ENCODE data around the gene PRKG1.

Gene PRKG1

GRCh38 chr10:51843966-51844365 is 769.7 kb downstream of the PRKG1 start:
- Histone ChIP-seq H3K9me2 (replicated peaks; ENCODE audit: control insufficient read depth, low read length) (no peaks in the 10 kb centered on the region), H3K27ac (ENCODE audit: low read depth, low read length) (no peak overlapping the region), H3K4me1 (ENCODE audit: control insufficient read depth, low read length) (no peaks in the 10 kb centered on the region), H3K79me2 (ENCODE audit: control insufficient read depth, low read length) (no peaks in the 10 kb centered on the region), H3K36me3 (ENCODE audit: control insufficient read depth, low read length) (no peaks in the 10 kb centered on the region), H3K4me2 (ENCODE audit: low read length) (no peak overlapping the region), H3K9me3 (ENCODE audit: control insufficient read depth, insufficient read depth, low read length) (no peaks in the 10 kb centered on the region), H3K4me3 (ENCODE audit: low read length) (no peak overlapping the region), H4K20me1 (ENCODE audit: control insufficient read depth, insufficient read depth, low read depth, low read length) (no peaks in the 10 kb centered on the region), H3K27me3 (ENCODE audit: control insufficient read depth, low read length) (no peaks in the 10 kb centered on the region), H3F3A (ENCODE audit: control insufficient read depth, insufficient read depth) (no peaks in the 10 kb centered on the region)
- no peak for TF ChIP-seq EZH2phosphoT487 (IDR thresholded peaks at IDR 0.05; ENCODE audit: borderline replicate concordance, low read length)
- TF ChIP-seq, protein P1, sequence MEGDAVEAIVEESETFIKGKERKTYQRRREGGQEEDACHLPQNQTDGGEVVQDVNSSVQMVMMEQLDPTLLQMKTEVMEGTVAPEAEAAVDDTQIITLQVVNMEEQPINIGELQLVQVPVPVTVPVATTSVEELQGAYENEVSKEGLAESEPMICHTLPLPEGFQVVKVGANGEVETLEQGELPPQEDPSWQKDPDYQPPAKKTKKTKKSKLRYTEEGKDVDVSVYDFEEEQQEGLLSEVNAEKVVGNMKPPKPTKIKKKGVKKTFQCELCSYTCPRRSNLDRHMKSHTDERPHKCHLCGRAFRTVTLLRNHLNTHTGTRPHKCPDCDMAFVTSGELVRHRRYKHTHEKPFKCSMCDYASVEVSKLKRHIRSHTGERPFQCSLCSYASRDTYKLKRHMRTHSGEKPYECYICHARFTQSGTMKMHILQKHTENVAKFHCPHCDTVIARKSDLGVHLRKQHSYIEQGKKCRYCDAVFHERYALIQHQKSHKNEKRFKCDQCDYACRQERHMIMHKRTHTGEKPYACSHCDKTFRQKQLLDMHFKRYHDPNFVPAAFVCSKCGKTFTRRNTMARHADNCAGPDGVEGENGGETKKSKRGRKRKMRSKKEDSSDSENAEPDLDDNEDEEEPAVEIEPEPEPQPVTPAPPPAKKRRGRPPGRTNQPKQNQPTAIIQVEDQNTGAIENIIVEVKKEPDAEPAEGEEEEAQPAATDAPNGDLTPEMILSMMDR (IDR thresholded peaks at IDR 0.05; ENCODE audit: low read depth, low read length, poor library complexity, severe bottlenecking) = no peak

DNA sequence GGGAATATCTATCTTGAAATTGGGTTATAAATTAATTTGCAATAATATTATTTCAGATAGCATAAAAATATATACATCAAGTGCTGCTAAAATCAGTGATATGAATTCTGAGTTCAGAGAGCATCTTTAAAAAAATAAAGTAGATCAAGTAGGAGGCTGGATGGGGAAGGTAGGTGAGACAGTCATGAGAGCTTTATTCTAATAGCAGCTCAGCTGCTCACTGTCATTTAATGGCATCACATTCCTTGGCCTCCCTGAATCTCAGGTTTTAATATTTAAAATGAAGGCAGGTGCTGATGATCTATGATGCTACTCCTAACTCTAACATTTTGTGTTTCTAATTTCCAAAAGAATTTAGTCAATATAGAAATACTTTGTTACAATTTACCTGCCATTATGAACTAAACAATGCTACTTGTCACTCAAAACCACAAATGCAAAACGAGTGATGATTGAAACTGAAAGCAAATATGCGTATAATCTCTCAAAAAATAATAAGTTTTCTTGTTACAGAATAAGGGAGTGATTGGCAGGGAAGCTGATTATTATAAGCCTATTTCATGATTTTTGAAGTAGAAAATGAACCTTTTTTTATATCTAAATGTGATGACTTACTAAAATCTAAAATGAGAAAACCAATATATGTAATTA is 772.7 kb downstream of the PRKG1 start:
- Histone ChIP-seq H3K9me3 (ENCODE audit: control insufficient read depth, insufficient read depth, low read length) (no peaks in the 10 kb centered on the region), H4K20me1 (ENCODE audit: control insufficient read depth, insufficient read depth, low read depth, low read length) (no peaks in the 10 kb centered on the region), H3K4me2 (ENCODE audit: low read length) (no peak overlapping the region), H3K4me1 (ENCODE audit: control insufficient read depth, low read length) (no peaks in the 10 kb centered on the region), H3K27ac (ENCODE audit: low read depth, low read length) (no peak overlapping the region), H3K4me3 (ENCODE audit: low read length) (no peak overlapping the region), H3K36me3 (ENCODE audit: control insufficient read depth, low read length) (no peaks in the 10 kb centered on the region), H3K79me2 (ENCODE audit: control insufficient read depth, low read length) (no peaks in the 10 kb centered on the region), H3K27me3 (ENCODE audit: control insufficient read depth, low read length) (no peaks in the 10 kb centered on the region), H3F3A (ENCODE audit: control insufficient read depth, insufficient read depth) (no peaks in the 10 kb centered on the region), H3K9me2 (replicated peaks; ENCODE audit: control insufficient read depth, low read length) (no peaks in the 10 kb centered on the region)
- TF ChIP-seq, protein P1 (IDR thresholded peaks at IDR 0.05; ENCODE audit: low read depth, low read length, poor library complexity, severe bottlenecking) = no peak
- TF ChIP-seq EZH2phosphoT487 (IDR thresholded peaks at IDR 0.05; ENCODE audit: borderline replicate concordance, low read length) = no peak

GRCh38 chr10:51852297-51852696 is 778.0 kb downstream of the PRKG1 start:
- no peaks in the 10 kb centered on the region for H3K4me1 ChIP-seq (ENCODE audit: control insufficient read depth, low read length)
- H3K4me3 ChIP-seq (ENCODE audit: low read length) = no peak overlapping the region
- H3K9me3 ChIP-seq (ENCODE audit: control insufficient read depth, insufficient read depth, low read length) = no peaks in the 10 kb centered on the region
- no peak overlapping the region for H3K4me2 ChIP-seq (ENCODE audit: low read length)
- no peaks in the 10 kb centered on the region for H3K9me2 ChIP-seq (replicated peaks; ENCODE audit: control insufficient read depth, low read length)
- no peaks in the 10 kb centered on the region for H3K79me2 ChIP-seq (ENCODE audit: control insufficient read depth, low read length)
- no peaks in the 10 kb centered on the region for H3K27me3 ChIP-seq (ENCODE audit: control insufficient read depth, low read length)
- H4K20me1 ChIP-seq (ENCODE audit: control insufficient read depth, insufficient read depth, low read depth, low read length) = no peaks in the 10 kb centered on the region
- H3K27ac ChIP-seq (ENCODE audit: low read depth, low read length) = no peak overlapping the region
- H3F3A ChIP-seq (ENCODE audit: control insufficient read depth, insufficient read depth) = no peaks in the 10 kb centered on the region
- TF ChIP-seq, protein P1 (IDR thresholded peaks at IDR 0.05; ENCODE audit: low read depth, low read length, poor library complexity, severe bottlenecking) = no peak
- TF ChIP-seq EZH2phosphoT487 (IDR thresholded peaks at IDR 0.05; ENCODE audit: borderline replicate concordance, low read length) = no peak
- H3K36me3 ChIP-seq (ENCODE audit: control insufficient read depth, low read length) = no peaks in the 10 kb centered on the region
